SHP77 treated with DMSO at 0.1 percent for 48 hours (cell line): Measurements from ENCODE around the gene PTPRF.

Experiments used
- DNase-seq: peaks from one replicate; lab custom pipeline; 2025; lab: John Stamatoyannopoulos, UW

The PTPRF gene

GRCh38 chr1:43582162-43582566, 51.5 kb downstream of the PTPRF start:
- DNase-seq: peak; percentile 68

DNA sequence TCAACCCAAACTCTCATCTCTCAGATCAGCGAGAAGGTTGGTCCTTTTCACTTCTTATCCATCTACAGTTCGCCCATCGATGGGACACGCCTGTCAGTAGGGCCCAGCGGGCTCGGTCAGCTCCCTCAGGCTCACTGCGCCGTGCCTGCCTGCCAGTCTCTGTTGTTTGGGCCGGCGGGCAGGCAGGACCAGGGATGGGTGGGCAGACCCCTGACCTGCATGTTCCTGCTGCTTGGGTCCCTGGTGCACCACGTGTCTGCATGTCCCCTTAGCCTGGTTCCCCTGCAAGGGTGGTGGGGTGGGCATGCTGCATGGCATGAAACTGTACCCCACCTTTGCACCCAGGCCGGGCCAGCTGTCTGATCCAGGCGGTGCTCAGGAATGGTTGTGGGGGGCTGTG, 52.4 kb downstream of the PTPRF start:
- DNase-seq: no peak

DNA sequence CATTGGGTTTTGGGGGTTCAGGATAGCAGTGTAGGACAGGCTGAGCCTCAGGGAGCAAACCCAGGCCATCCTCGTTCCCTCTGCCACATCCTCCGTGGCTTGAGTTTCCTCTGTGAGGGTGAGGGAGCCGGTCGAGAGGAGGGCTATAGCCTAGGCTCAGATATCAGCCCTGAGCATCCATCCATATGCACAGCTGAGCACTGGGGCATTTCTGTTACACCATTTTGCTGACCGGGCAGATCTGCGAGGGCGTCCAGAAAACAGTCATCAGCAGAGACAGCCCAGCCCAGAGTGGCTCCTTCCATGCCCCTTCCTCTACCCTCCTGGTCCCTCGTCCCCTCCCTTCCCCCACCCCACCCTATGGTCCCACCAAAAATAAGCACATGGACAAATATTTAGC, 53.5 kb downstream of the PTPRF start:
- DNase-seq: no peak

DNA sequence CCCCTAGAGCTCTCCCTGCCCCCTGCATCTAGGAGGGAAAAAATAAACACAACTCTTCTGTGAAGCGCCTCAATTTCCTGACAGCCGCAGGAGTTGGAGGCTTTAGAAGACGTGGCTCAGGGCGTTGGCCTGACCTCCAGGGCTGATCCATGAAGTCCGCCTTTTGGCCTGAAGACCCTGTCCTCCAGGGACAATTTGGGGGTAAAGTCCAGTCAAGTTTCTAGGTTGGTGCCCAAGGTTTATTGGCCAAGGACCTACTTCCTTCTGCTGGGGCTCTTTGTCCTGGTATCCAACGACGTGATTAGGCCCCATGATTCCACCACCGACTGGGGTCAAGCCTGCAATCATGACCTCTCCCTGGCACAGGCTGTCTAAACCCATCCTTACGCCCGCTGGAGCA, 54.9 kb downstream of the PTPRF start:
- DNase-seq: no peak

GRCh38 chr1:43586136-43586731, 55.6 kb downstream of the PTPRF start:
- no peak for DNase-seq

GRCh38 chr1:43587001-43587400, 56.3 kb downstream of the PTPRF start:
- DNase-seq: no peak

GRCh38 chr1:43587594-43587993, 56.9 kb downstream of the PTPRF start:
- no peak for DNase-seq

- DNase-seq: no peak
Measured at GRCh38 chr1:43588592-43588991, 57.9 kb downstream of the PTPRF start.

DNA sequence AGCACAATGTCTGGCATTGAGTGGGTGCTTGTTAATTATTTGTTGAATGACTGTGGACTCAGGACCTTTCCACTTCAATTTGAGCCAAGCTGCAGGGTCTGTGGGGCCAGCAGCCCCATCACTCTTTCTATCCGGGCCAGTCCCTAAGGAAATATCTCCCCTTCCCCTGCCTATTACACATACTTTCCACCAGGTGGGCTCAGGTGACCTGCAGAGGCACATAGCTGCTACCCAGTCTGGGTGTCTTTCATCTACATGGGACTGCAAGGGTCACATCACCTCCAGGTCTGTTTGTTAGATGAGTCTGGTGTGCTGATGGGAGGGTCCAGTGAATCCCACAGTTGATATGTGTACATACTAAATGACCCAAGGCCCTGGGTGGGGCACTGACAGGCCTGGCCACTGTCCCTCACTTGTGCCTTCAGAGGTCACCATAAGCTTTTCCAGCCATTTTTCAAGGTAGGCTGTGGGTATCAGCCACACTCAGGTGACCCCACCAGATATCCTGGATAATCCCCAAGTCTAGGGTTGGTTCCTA, 59.8 kb downstream of the PTPRF start:
- DNase-seq: no peak

GRCh38 chr1:43591181-43591580, 60.5 kb downstream of the PTPRF start:
- no peak for DNase-seq

DNA sequence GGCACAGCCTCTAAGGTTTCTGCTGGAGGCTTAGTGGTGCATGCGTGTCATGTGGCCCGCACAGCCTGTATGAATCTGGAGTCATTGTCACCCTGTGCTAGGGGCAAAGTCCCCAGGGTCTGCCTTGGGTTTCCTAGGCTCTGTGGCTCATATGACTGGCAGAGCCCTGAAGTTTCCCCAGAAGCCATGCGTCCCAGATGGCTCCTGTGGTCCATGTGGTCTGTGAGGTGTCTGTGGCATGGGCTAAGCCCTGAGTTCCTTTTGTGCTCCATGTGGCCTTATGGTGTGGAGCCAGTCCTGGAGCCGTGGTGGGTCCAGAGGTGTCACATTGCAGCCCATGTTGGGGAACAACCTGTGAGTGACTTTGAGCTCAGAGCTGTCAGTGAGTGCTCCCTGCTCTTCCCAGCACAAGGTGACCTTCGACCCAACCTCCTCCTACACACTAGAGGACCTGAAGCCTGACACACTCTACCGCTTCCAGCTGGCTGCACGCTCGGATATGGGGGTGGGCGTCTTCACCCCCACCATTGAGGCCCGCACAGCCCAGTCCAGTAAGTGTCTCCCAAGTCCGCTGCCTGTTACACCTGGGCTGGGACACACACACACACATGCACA, 61.5 kb downstream of the PTPRF start:
- no peak for DNase-seq

DNA sequence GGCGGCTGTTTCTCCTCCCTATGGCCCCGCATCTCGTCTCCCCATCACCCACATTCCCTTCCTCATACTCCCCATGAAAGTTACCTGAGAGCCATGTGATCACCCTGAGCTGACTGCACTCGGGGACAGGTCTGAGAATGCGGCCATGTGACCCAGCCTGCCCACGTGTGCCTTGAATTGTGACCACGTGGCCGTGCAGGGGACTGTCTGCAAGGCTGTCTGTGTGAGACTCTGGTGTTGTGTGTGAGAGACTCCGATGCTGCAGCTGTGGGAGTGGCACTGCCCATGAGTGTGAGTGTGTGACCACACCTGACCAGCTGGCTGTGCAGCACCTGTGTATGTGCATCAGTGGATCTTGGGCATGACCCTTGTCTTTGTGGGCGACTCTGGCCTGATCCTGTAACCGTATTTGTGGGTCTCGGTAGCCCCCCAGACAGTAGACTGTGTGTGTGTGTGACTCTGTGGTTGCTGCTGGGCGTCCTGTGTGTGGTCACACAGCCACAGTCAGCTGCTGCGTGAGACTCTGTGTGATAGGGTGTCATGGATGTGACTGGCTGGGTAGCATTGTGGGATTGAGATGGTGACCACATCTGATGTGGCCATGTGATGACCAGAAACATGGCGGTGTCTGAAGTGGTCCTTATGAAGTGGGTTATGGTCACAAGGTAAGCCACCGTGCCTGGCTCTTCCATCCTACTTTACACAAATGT, 62.4 kb downstream of the PTPRF start:
- no peak for DNase-seq

GRCh38 chr1:43596579-43596978, 65.9 kb downstream of the PTPRF start:
- DNase-seq: no peak

- DNase-seq: no peak
Measured at GRCh38 chr1:43597028-43597427, 66.3 kb downstream of the PTPRF start.

GRCh38 chr1:43597721-43598120, 67.0 kb downstream of the PTPRF start:
- no peak for DNase-seq

DNA sequence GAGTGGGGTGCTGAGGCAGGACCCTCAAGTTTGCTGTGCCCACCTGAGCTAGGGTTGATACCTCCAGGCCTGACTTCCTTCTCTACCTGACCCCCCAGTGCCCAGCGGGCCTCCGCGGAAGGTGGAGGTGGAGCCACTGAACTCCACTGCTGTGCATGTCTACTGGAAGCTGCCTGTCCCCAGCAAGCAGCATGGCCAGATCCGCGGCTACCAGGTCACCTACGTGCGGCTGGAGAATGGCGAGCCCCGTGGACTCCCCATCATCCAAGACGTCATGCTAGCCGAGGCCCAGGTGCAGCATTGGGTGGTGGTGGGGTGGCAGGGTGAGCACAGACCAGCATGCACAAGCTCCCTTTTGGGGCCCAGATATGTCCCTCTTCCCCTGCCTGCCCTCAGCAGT, 67.9 kb downstream of the PTPRF start:
- no peak for DNase-seq

DNA sequence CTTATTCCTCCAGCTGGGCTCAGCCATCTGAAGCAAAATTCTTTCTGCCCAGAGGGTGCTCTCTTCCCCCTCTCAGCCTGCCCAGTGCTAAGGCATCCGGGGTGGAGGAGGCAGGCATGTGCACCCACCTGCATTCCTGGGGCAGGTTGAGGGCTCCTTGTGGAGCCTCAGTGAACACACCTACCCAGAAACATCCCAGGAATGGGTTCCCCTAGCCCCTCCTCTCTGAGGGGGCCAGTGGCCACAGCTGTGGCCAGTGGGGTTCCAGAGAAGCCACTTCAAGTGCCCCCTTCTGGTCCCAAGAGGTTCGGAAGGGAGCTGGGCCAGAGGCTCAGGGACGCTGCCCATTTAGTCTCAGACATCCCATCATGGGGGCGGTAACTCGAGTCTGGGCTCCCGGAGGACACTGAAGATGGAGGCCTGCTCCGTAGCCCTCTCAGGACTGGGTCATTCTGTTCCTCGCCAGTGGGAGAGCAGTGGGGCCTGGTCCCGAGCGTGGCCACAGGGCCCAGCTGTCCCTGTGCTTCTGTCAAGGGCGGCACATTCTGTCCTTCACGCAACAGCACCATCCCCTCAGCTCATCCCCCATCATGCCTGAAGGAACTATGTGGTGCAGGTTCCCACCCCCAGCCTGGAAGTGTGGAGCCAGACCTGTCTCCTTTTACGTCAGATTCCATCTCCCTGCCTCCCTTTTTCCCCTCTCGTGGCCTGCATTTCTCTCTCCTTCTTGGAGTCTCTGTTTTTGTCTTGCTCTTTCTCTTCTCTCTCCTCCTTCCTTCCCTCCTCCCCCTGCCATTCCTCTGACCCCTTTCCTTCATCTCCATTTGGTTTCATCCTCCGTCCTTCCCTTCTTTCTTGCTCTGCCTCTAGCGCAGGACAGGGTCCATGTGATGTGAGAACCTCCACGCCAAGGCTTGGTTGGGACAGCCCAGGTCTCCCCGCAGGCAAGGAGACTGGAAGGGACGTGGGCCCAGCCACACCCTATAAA, 69.6 kb downstream of the PTPRF start:
- DNase-seq: no peak

GRCh38 chr1:43602990-43603389, 72.3 kb downstream of the PTPRF start:
- no peak for DNase-seq

DNA sequence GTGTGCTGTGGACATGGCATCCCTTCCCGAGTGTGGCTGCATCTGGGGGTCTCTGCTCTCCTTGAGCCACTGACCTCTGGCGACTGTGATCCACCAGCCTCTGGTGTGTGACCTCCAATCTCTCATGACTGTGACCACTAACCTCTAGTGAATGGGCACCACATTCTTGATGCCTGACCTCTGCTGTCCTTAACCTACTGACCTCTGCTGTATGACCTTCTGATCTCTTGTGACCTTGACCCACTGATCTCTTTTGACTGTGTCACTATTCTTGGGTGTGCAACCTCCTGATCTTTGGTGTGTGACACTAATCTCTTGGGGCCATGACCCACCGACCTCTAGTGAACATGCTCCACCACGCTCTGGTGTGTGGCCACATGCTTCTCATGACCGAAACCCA, 73.5 kb downstream of the PTPRF start:
- no peak for DNase-seq

GRCh38 chr1:43605157-43605556, 74.5 kb downstream of the PTPRF start:
- no peak for DNase-seq

DNA sequence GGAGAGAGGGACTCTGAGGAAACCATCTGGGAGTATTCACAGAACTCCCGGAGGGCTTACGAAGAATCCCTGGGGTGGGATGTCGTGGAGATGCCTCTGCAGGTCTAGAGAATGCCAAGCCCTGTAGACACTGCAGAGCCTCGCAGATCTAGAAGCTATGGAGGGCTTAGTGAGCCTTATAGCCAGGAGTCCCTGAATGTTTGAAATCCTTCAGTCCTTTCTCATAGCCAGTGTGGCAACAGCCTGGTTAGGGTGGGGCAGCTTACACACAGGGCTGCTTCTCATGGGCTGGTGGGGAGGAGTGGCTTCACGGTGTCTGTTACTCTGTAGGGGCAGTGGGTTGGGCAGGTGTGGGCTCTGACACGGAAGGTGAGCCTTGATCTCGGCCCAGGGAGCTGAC, 75.1 kb downstream of the PTPRF start:
- DNase-seq: no peak

DNA sequence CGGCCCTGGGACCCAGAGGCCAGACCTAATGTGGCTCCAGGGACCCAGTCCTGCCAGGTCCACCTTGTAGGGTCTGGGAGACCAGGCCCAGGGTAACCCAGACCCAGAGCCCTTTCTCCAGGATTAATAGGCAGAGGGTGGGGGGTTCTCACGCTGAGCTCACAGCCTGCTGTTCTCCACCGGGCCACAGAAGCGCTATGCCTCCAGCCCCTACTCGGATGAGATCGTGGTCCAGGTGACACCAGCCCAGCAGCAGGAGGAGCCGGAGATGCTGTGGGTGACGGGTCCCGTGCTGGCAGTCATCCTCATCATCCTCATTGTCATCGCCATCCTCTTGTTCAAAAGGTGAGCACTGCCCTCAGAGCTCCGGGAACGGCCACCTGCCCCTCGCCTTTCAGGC, 75.9 kb downstream of the PTPRF start:
- DNase-seq: no peak
